GM19238 (cell line): Measurements from ENCODE around the gene CD99L2.
A peak's percentile ranks its signal among the peaks of the same experiment; 100 is the strongest.

Source experiments
- DNase-seq: peaks from one replicate; pipeline ENCODE4 v3.0.0; 2011; ENCODE audit warnings: low spot score; ENCODE audit not compliant: insufficient read length

The CD99L2 gene

GRCh38 chrX:150898343-150899190, at the start of gene CD99L2:
CD99L2 (minus strand) TSS chrX:150898668; CDS start chrX:150898588, 80 bp downstream.
- peak; percentile 81 for DNase-seq

DNA sequence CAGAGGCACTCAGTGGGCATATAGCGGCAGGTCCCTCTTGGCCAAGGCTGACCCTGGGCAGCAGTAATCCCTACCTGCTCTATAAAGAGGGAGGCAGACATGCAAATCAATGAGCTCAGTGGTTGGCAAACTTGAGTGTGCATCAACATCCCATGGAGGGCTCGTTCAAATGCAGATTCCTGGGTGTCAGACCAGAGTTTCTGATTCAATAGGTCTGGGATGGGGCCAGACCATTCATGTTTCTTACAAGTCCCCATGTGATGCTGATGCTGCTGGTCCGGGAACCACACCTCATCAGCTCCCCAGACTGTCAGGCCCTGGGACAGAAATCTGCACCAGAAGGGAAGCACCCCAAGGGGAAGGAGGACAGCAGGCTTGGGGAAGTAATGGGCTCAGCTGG, 45.8 kb upstream of the CD99L2 start:
- no peak for DNase-seq

DNA sequence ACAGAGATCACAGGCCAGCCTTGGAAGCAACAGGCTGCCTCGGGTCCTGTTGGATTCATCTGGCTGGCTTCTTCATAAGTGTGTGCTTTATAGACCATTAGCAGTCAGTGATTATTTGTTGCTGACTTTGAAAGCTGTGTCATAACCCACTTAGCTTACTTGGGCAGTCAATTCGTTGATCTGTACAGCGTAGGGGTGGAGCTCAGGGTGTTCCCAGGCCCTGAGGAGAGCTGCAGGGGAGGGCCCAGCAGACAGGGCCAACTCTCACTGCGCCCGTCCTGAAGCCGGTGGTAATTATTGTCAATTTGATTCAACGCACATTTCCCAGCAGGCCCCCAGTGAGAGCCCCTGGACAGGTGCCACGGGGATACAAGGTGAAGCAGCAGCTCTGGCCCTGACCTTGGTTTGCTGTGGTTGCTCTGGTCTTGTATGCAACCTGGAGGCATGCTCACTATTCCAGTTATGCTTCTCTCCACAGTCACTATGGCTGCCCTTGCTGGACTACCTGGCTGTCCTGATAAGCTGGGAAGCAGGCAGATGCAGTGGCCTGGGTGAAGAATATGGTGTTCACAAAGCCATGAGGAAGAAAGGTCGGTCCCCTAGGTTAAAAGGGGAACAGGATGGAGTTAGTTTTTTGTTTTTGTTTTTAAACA, 44.6 kb upstream of the CD99L2 start:
- DNase-seq = no peak

DNA sequence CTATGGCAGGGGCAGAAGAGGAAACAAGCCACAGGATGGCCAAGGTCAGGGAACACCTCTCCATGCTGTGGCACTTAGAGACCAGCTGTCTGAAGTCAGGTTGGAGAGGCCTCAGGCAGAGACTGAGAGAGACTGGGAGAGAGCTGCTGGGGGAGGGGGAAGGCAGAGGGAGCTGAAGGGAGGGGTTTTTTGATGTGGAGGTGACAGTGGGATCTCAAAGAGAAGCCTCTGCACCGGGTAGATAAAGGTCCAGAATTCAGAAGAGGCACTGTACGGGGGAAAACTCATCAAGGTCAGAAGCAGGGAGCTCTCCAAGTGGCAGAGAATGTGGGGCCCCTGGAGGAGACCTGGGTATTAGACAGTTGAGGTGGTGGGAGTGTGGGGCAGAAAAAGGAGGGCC, 43.1 kb upstream of the CD99L2 start:
- no peak for DNase-seq

GRCh38 chrX:150940844-150941495, 42.5 kb upstream of the CD99L2 start:
- no peak for DNase-seq

GRCh38 chrX:150936556-150936955, 38.1 kb upstream of the CD99L2 start:
- no peak for DNase-seq

- DNase-seq = no peak
Measured at GRCh38 chrX:150935467-150935866, 37.0 kb upstream of the CD99L2 start.

GRCh38 chrX:150934453-150934852, 36.0 kb upstream of the CD99L2 start:
- no peak for DNase-seq

DNA sequence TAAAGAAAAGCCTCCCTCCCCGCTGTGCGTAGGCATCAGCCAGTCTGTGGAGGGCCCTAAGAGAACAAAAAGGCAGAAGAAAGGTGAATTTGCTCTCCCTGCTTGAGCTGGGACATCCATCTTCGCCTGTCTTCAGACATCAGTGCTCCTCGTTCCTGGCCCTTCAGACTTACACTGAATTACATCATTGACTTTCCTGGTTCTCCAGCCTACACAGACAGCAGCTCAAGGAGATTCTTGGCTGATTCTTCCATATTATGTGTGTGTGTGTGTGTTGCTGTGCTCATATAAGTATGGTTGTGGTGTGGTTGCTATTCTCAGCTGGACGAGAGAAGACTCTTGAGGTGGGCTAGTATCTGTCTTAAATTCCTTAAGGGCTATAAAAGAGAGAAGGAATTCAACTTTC, 35.5 kb upstream of the CD99L2 start:
- no peak for DNase-seq

- no peak for DNase-seq
Measured at GRCh38 chrX:150929058-150929457, 30.6 kb upstream of the CD99L2 start.

GRCh38 chrX:150926791-150927190, 28.3 kb upstream of the CD99L2 start:
- DNase-seq = no peak

- DNase-seq = no peak
Measured at GRCh38 chrX:150926304-150926703, 27.8 kb upstream of the CD99L2 start.

DNA sequence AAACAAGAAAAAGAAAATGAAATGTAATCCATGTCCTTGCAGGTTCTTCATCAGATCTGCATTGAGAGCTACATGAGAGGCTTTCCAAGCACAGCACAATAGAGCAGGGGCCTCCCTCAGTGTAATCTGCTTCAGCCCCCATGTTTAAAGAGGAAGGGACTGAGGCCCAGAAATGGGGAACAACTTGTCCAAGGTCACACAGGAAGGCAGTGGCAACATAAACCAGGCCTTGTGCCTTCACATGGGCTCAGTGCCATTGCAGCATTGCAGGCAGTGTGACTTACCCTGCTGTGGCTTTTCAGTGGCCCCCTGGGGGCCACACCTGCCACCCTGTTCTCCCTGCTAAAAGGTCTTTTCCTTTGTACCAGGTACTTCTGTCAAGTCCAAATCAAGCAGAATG, 20.9 kb upstream of the CD99L2 start:
- no peak for DNase-seq

GRCh38 chrX:150913511-150913910, 15.0 kb upstream of the CD99L2 start:
- DNase-seq = no peak

DNA sequence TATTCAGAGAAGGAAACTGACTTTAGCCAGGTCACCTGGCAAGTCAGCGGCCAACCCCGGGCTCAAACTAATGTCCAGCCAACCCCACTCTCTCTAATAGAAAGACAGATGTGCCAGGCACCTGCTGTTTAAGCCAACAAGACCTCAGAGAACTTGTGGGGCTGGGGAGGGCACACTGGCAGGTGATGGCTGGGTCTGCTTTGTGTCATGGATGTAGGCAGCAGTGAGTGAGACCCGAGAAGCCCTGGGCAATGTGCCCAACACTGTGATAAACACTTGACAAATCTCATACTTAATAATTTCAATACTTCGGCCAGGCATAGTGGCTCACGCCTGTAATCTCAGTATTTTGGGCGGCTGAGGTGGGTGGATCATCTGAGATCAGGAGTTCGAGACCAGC, 9.0 kb upstream of the CD99L2 start:
- no peak for DNase-seq

DNA sequence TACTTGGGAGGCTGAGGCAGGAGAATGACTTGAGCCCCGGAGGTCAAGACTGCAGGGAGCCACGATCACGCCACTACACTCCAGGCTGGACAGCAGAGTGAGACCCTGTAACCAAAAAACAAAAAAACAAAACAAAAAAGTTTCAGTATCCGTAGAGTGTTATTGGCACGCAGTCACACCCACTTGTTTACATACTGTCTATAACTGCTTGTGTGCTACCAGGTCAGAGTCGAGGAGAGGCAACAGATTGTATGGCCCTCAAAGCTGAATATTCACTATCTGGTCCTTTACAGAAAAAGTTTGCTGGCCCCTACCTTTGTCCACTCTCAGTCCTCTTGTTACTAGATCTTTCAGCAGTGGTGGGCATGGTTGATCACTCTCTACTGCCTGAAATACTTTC, 8.2 kb upstream of the CD99L2 start:
- no peak for DNase-seq

DNA sequence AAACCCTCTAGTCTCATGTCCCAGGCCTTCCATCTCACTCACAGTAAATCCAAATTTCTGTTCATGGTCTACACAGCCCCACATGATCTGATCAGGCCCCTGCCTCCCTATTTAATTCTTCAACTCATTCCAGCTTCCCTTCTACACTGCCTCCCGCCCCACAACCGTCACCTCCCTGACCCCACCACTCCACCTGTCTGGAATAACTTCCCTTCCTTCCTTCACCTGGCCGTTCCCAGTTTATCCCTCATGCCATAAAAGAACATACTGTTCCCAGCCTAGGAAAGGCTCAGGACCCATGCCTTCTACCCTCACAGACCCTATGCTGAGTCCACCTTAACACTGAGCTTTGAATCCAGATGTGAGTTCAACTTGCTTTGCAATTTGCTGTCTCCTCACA, 6.8 kb upstream of the CD99L2 start:
- no peak for DNase-seq

DNA sequence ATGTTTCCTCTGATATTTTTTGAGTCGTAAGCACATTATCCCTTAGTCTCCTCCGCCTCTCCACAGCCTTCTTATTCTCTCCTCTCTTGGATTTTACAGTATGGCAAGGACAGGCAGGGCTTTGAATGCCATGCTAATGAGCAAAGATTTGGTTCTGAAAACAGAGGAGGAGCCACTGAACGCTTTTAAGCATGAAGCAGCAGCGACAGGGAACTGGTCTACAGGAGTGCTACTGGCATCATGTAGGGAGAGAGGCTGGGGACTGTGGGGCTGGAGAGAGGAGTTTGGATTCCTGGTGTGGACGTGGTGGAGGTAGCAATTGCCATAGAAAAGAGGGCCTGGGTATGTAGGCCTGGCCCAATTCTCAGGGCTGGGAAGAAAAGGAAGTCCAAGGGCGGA, 4.6 kb upstream of the CD99L2 start:
- DNase-seq = no peak

DNA sequence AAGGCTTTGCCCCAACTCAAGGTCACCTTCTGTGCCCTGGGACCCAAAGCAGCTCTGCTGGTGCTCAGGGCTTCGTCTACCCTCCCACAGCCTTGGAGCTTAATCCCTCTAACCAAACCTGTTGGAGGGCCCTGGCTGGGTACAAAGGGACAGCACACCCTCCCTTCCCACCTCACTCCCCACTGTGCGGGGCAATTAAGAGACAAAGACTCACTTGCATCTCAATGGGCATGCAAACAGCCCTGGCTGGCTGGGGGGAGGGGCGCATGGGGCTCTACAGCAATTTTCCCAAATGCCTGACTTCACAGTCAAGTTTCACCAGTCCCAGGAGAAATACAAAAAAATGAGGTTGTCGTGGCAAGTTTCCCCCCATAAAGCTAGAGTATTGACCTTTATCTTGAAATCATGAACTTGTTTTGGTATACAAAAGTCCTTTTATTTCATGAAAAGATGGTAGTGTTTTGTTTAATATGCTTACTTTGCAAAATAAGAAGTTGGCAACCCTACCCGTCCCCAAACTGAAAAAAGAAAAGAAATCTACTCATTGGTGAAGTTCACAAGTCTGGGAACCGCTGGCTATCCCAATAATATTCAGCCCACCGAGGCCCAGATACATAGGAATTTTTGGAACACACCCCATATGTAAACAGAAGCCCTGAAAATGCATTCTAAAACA, 4.1 kb upstream of the CD99L2 start:
- DNase-seq = no peak

DNA sequence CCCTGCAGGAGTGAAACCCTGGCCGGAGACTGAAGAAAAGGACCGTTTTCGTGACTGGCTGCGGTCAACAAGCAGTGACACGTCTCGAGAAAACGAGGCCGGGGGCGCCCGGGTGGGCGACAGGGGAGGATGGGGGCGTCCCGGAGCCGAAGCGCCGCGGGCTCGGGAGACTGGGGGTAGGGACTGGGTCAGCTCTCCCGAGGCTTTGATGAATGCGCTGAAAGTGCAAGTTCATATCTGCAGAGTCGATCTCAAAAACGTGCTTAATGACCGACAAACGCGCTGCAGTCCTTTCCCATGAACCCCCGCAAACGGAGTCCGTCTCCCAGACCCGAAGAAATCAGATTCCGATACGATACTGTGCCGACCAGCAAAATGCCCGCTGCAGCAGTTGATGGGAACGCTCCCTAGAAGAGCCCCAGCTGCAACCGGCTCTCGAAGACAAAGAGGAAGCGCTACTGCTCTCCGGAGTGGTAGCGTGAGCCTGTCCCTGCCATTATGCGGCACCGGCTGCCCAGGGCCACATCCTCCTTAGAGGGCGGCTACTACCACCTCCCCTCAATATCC, 806 bp upstream of the CD99L2 start:
- DNase-seq = peak; percentile 14
